B cell (primary cell): ENCODE data around the gene TEDC2. TPM values are rescaled to one million over a fixed set of nuclear protein-coding genes. Genes with fewer than 3 reads are reported as not detected.

Source experiments
- ATAC-seq: fragments of 200-7000 bp; cut with Tn5 transposase; one replicate; pipeline ENCODE4 v1.10.0; 2021; ENCODE audit warnings: low read depth, mild to moderate bottlenecking, moderate number of reproducible peaks, moderate library complexity
- CTCF ChIA-PET: fragments of 350-600 bp; sonication (Branson Sonifier 250); formaldehyde crosslinking; loops from one replicate; lab custom pipeline; 2021; ENCODE audit warnings: antibody characterized with exemption, inconsistent platforms; lab: Charles Lee
- POLR2A ChIA-PET: fragments of 350-600 bp; sonication (Branson Sonifier 250); formaldehyde crosslinking; loops from one replicate; lab custom pipeline; 2021; ENCODE audit warnings: antibody characterized with exemption; lab: Charles Lee
- DNase-seq: peaks from one replicate; pipeline ENCODE4 v3.0.0; 2013
- H2AFZ ChIP-seq: 2 replicates; pipeline ENCODE4 v1.6.1; 2012; ENCODE audit warnings: mild to moderate bottlenecking, low read depth, low read length; ENCODE audit not compliant: insufficient read depth, poor library complexity, severe bottlenecking
- H3K27ac ChIP-seq, 2 donors: 1 replicate in 1 of 2; 2 replicates in 1 of 2; pipeline ENCODE4 v1.5.1; 2012 to 2013; ENCODE audit warnings: low read length in 2 of 2, mild to moderate bottlenecking in 2 of 2, moderate library complexity in 1 of 2
- H3K27me3 ChIP-seq, 4 experiments: fragments of 200-600 bp in 1 of 4; sonication (generic) in 1 of 4; replicated peaks in 1 of 4; 1 replicate in 2 of 4; 2 replicates in 2 of 4; pipeline versions ENCODE4 v1.6.1 to v1.7.0; 2013 to 2016; ENCODE audit warnings: low read length in 3 of 4, mild to moderate bottlenecking in 2 of 4, mixed read lengths in 1 of 4, moderate library complexity in 1 of 4; ENCODE audit not compliant: insufficient read depth in 4 of 4, control insufficient read depth in 3 of 4; ENCODE audit errors: control extremely low read depth in 1 of 4
- H3K36me3 ChIP-seq, 2 experiments: replicated peaks in 1 of 2; 1 replicate in 1 of 2; 2 replicates in 1 of 2; pipeline versions ENCODE4 v1.6.1 to v1.7.1; 2013; ENCODE audit warnings: low read length in 1 of 2; ENCODE audit not compliant: insufficient read depth in 2 of 2, control insufficient read depth in 1 of 2; ENCODE audit errors: control extremely low read depth in 1 of 2, extremely low read depth in 1 of 2
- H3K4me1 ChIP-seq, 2 donors: fragments of 200-600 bp in 1 of 2; sonication (generic) in 1 of 2; 1 replicate in 1 of 2; 2 replicates in 1 of 2; pipeline versions ENCODE4 v1.5.1 to v1.6.1; 2013 to 2017; ENCODE audit warnings: low read length in 2 of 2; ENCODE audit not compliant: control insufficient read depth in 2 of 2, insufficient read depth in 2 of 2
- H3K4me2 ChIP-seq: replicated peaks from 2 replicates; pipeline ENCODE3; 2012; ENCODE audit warnings: mild to moderate bottlenecking, low read depth, low read length; ENCODE audit not compliant: poor library complexity, severe bottlenecking
- H3K4me3 ChIP-seq, 5 experiments: fragments of 200-600 bp in 1 of 5; sonication (generic) in 1 of 5; 1 replicate in 3 of 5; 2 replicates in 2 of 5; pipeline versions ENCODE4 v1.5.1 to v1.7.0; 2011 to 2016; ENCODE audit warnings: low read length in 4 of 5, mild to moderate bottlenecking in 4 of 5, low read depth in 2 of 5, control low read depth in 1 of 5, moderate library complexity in 1 of 5; ENCODE audit not compliant: insufficient read depth in 1 of 5; ENCODE audit errors: control extremely low read depth in 1 of 5, extremely low read depth in 1 of 5
- H3K79me2 ChIP-seq: fragments of 200-600 bp; sonication (generic); one replicate; pipeline ENCODE4 v1.6.0; 2016; ENCODE audit warnings: low read length; ENCODE audit not compliant: control insufficient read depth, insufficient read depth
- H3K9ac ChIP-seq: fragments of 200-600 bp; sonication (generic); 2 replicates; pipeline ENCODE4 v1.6.1; 2017; ENCODE audit warnings: mild to moderate bottlenecking, low read length, moderate library complexity
- H3K9me3 ChIP-seq, 3 donors: one replicate each; pipeline versions ENCODE4 v1.6.1 to v1.7.1; 2013; ENCODE audit warnings: low read length in 2 of 3; ENCODE audit not compliant: control insufficient read depth in 2 of 3, insufficient read depth in 1 of 3; ENCODE audit errors: control extremely low read depth in 1 of 3
- H4K20me1 ChIP-seq: 2 replicates; pipeline ENCODE4 v1.6.0; 2012; ENCODE audit warnings: mild to moderate bottlenecking, low read length; ENCODE audit not compliant: insufficient read depth, control insufficient read depth, poor library complexity, severe bottlenecking
- H3K27ac Mint-ChIP-seq: one replicate; pipeline ENCODE4 v1.8.0; 2021; ENCODE audit warnings: mixed read lengths
- H3K27me3 Mint-ChIP-seq: one replicate; pipeline ENCODE4 v1.8.0; 2021; ENCODE audit warnings: mixed read lengths
- H3K4me1 Mint-ChIP-seq: one replicate; pipeline ENCODE4 v1.8.0; 2021; ENCODE audit warnings: mixed read lengths
- H3K4me3 Mint-ChIP-seq: one replicate; pipeline ENCODE4 v1.8.0; 2021; ENCODE audit warnings: mixed read lengths
- H3K9me3 Mint-ChIP-seq: one replicate; pipeline ENCODE4 v1.8.0; 2022; ENCODE audit warnings: mixed read lengths; ENCODE audit not compliant: insufficient read depth
- CTCF ChIP-seq: fragments of 200-600 bp; IDR thresholded peaks from one replicate; pipeline ENCODE4 v1.8.0; 2022; ENCODE audit warnings: antibody characterized with exemption, mild to moderate bottlenecking
- EZH2 ChIP-seq: IDR thresholded peaks from 2 replicates; pipeline ENCODE4 v1.6.1; 2012; ENCODE audit warnings: borderline replicate concordance, low read depth, mild to moderate bottlenecking, moderate library complexity, low read length; ENCODE audit not compliant: insufficient read depth, poor library complexity, severe bottlenecking
- WGBS: methylation state at CpG from one replicate; pipeline ENCODE4 v1.1.5; 2013; ENCODE audit warnings: missing lambda C conversion rate; ENCODE audit not compliant: insufficient coverage; 5-methylcytosine and 5-hydroxymethylcytosine counted together
- intact Hi-C: fragments of 100-400 bp; cut with micrococcal nuclease; formaldehyde crosslinking; loops from one replicate; pipeline ENCODE4 v1.10.0; 2022
- polyA plus RNA-seq: library from polyadenylated mRNA; depleted of rRNA; stranded (reverse); fragments of >200 nt; gene quantifications from 2 replicates; pipeline ENCODE4 v1.2.3, GENCODE V29; 2012
- total RNA-seq, 2 donors: library from RNA; stranded (reverse); fragments of 120-200 nt in 1 of 2; gene quantifications; 1 replicate in 1 of 2; 2 replicates in 1 of 2; pipeline versions ENCODE4 v1.2.3 to v1.2.4, GENCODE V29; 2013 to 2022

TEDC2 gene
- total and polyA plus RNA-seq, 2 donors (not counting 1 experiment from before 2014, with no cell fraction given) = 1.1 to 2.9 TPM

GRCh38 chr16:2482249-2482648 lies 22.3 kb downstream of the TEDC2 start:
- H3K4me1 Mint-ChIP-seq = peaks cover 13% of the 10 kb centered on the region
- no peaks in the 10 kb centered on the region for H3K27me3 ChIP-seq
- no peak overlapping the region for H3K27ac Mint-ChIP-seq
- no peak overlapping the region for H3K4me2 ChIP-seq
- H3K4me3 Mint-ChIP-seq = no peak overlapping the region
- H3K9ac ChIP-seq = no peak overlapping the region
- intact Hi-C loops = no loop called here
- TF ChIP-seq EZH2 = no peak
- no peak for TF ChIP-seq CTCF
- H3K36me3 ChIP-seq = no peaks in the 10 kb centered on the region
- WGBS = 95% methylated on average over 12 of the region's 13 CpGs
- no peak overlapping the region for H3K27ac ChIP-seq
- H3K27me3 Mint-ChIP-seq = no peaks in the 10 kb centered on the region
- no peaks in the 10 kb centered on the region for H3K9me3 ChIP-seq
- DNase-seq (no peak), ATAC-seq (no peak)
- no peak overlapping the region for H2AFZ ChIP-seq
- peaks cover 80% of the 10 kb centered on the region for H3K79me2 ChIP-seq
- no peak overlapping the region for H3K4me3 ChIP-seq
- H4K20me1 ChIP-seq = peaks cover 17% of the 10 kb centered on the region
- ChIA-PET POLR2A (interaction anchor here (0.6 kb wide), 1 partner anchor 264 kb away, joined by 4 read pairs; no protein-coding TSS in a partner anchor), CTCF (interaction anchor here (1.2 kb wide), 1 partner anchor 19 kb away, joined by 6 read pairs; no protein-coding TSS in a partner anchor)
- H3K4me1 ChIP-seq = peaks cover 15 to 16% of the 10 kb centered on the region in 2 donors
- H3K9me3 Mint-ChIP-seq = no peaks in the 10 kb centered on the region

- peaks cover 17% of the 10 kb centered on the region for H3K4me1 Mint-ChIP-seq
- no peaks in the 10 kb centered on the region for H3K9me3 Mint-ChIP-seq
- intact Hi-C loops = no loop called here
- Histone ChIP-seq H3K9ac (no peak overlapping the region), H4K20me1 (peaks cover 11% of the 10 kb centered on the region), H3K79me2 (peaks cover 80% of the 10 kb centered on the region), H3K27ac (no peak overlapping the region), H3K4me3 (no peak overlapping the region), H3K36me3 (no peaks in the 10 kb centered on the region), H3K27me3 (no peaks in the 10 kb centered on the region), H3K9me3 (no peaks in the 10 kb centered on the region), H2AFZ (no peak overlapping the region), H3K4me2 (no peak overlapping the region), H3K4me1 (peaks cover 22 to 23% of the 10 kb centered on the region in 2 donors)
- 80% methylated on average over 32 of the region's 32 CpGs for WGBS
- H3K4me3 Mint-ChIP-seq = no peak overlapping the region
- H3K27ac Mint-ChIP-seq = no peak overlapping the region
- DNase-seq = no peak
- no peak for TF ChIP-seq CTCF
- no peak for TF ChIP-seq EZH2
- ChIA-PET POLR2A (no interaction called here), CTCF (interaction anchor here (1.2 to 1.4 kb wide), 2 partner anchors 18 to 187 kb away, joined by 4 to 6 read pairs; no protein-coding TSS in a partner anchor)
- H3K27me3 Mint-ChIP-seq = no peaks in the 10 kb centered on the region
- no peak for ATAC-seq
Measured at GRCh38 chr16:2482708-2483534, 23.0 kb downstream of the TEDC2 start.
